GM12864 (cell line): ENCODE data around the gene TMED3.
A peak's percentile ranks its signal among the peaks of the same experiment; 100 is the strongest.

Experiments
- DNase-seq: peaks from one replicate; pipeline ENCODE4 v3.0.0-alpha.2; 2011; ENCODE audit warnings: low read depth
- H3K4me3 ChIP-seq: 2 replicates; pipeline ENCODE4 v1.5.1; 2011; ENCODE audit warnings: mild to moderate bottlenecking, low read depth, low read length, control low read depth
- TF ChIP-seq, protein P1 (sequence below): IDR thresholded peaks from 2 replicates; pipeline ENCODE4 v1.5.1; 2011; ENCODE audit warnings: low read depth, mild to moderate bottlenecking, moderate library complexity, low read length, control low read depth, inconsistent platforms; ENCODE audit errors: missing control alignments

The TMED3 gene

DNA sequence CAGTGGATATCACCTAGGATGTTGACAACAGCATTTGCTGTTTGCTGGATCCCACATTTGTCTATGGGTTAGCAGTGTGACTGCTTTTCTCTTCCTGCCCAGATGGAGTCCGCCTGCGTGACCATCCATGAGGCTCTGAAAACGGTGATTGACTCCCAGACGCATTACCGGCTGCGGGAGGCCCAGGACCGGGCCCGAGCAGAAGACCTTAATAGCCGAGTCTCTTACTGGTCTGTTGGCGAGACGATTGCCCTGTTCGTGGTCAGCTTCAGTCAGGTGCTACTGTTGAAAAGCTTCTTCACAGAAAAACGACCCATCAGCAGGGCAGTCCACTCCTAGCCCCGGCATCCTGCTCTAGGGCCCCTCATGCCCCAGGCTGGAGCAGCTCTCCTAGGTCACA, 11.0 kb downstream of the TMED3 start:
- DNase-seq = no peak
- no peak overlapping the region for H3K4me3 ChIP-seq
- TF ChIP-seq, protein P1, sequence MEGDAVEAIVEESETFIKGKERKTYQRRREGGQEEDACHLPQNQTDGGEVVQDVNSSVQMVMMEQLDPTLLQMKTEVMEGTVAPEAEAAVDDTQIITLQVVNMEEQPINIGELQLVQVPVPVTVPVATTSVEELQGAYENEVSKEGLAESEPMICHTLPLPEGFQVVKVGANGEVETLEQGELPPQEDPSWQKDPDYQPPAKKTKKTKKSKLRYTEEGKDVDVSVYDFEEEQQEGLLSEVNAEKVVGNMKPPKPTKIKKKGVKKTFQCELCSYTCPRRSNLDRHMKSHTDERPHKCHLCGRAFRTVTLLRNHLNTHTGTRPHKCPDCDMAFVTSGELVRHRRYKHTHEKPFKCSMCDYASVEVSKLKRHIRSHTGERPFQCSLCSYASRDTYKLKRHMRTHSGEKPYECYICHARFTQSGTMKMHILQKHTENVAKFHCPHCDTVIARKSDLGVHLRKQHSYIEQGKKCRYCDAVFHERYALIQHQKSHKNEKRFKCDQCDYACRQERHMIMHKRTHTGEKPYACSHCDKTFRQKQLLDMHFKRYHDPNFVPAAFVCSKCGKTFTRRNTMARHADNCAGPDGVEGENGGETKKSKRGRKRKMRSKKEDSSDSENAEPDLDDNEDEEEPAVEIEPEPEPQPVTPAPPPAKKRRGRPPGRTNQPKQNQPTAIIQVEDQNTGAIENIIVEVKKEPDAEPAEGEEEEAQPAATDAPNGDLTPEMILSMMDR = no peak

DNA sequence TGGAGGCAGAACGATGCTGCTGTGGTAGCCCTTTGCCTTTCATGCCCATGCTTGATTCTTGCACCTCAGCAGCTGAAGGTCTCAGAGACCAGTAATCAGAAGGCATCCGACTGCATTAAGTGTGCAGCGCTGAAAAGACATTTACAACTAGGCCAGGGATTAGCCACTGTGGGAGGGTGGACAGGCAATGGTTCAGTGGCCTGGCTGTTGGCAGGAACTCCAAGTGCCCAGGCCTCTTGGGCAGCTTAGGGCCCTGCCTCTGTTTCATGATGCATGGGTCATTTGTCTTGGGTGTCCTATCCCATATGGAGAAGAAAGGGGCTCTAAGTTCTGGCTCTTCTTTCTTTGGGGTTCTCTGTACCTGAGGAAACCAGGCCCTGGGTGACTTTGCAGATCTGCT, 11.4 kb downstream of the TMED3 start:
- H3K4me3 ChIP-seq = no peak overlapping the region
- TF ChIP-seq, protein P1 = no peak
- no peak for DNase-seq

DNA sequence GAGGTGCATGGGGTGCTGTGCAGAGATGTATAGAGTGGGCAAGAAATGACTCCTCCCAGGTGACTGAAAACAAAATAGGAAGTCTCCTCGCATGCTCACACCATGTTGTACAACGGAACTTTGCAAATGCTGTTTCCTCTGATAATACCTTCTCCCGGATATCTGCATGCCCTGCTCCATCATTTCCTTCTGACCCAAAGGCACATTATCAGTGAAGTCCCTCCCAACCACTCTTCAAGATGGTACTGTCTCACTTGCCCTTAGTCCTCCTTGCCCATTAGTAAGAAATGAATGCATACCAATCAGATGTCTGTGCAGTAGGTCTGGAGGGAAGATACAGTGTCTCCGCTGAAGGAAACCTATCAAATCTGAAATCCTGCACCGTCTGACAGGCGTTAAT, 12.0 kb downstream of the TMED3 start:
- TF ChIP-seq, protein P1 = no peak
- no peak overlapping the region for H3K4me3 ChIP-seq
- DNase-seq = no peak

DNA sequence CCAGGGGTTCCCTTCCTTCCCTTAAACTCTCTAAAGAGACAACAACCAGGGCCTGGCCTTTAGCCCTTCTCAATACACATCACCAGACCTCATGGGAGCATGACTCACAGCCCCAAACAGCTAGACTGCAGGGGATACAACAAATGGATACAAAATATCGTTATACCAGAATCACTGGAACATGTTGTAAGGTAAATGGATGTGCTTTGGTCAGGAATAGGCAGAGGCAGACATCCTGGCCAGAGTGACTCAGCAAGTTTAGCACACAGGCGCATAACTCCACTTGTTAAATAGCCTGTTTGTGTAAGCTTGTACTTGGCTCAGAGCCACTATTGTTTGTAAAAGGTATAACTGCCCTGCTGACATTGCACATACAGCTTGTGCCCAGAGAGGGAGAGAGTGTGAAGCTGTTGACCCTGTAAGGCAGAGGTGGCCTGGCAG, 18.3 kb downstream of the TMED3 start:
- no peak for DNase-seq
- TF ChIP-seq, protein P1 = no peak

DNA sequence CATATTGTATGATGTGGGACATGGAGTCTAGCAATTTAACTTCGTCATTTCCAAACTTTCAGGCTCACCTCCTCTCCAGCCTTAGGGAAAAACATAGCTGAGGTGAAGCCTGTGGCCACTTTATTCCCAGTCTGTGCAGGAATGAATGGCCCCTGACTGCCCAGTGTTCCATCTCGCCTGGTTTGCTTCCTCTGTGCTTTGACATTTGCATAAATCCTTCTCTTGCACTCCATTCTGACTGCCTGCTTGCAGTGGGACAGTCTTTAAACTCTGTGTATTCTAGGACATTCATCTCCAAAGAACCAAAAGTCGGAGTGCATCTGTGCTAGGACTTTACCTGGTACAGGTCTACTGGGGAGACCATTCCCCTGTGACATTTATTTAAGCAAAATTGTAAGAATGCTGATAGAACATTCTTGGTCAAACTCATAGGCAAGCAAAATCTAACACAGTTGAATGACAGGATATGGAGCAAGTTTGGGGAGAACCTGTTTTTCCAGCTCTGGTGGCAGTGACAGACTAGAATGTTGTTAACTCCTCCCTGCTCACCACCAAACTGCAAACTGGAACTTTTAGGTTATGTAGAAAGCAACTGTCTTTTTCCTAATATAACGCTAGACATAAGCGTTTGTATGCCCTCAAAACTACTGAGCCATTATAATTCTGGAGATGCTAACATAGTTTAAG, 22.1 kb downstream of the TMED3 start:
- TF ChIP-seq, protein P1 = no peak
- DNase-seq = no peak
- no peak overlapping the region for H3K4me3 ChIP-seq

More for the DNA sequence above, 18.3 kb downstream of the TMED3 start:
- no peak overlapping the region for H3K4me3 ChIP-seq

DNA sequence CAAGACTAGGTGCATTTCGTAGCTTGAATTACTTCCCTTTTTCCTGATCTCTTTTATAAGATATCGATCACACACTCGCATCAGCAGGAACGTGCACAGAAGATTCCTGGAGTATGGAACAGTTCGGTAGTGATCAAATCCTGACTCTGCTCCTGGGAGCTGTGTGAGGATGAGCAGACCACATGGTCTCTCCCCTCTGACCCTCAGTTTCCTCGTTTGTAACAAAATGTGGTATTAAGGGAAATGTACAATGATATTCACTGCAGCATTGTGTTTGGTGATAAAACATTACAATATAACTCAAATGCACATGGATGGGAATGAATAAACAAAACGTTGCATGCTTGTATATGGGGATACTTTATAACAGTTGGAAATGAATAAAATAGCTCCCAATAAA, 26.7 kb downstream of the TMED3 start:
- no peak for DNase-seq
- TF ChIP-seq, protein P1 = no peak
- no peak overlapping the region for H3K4me3 ChIP-seq

DNA sequence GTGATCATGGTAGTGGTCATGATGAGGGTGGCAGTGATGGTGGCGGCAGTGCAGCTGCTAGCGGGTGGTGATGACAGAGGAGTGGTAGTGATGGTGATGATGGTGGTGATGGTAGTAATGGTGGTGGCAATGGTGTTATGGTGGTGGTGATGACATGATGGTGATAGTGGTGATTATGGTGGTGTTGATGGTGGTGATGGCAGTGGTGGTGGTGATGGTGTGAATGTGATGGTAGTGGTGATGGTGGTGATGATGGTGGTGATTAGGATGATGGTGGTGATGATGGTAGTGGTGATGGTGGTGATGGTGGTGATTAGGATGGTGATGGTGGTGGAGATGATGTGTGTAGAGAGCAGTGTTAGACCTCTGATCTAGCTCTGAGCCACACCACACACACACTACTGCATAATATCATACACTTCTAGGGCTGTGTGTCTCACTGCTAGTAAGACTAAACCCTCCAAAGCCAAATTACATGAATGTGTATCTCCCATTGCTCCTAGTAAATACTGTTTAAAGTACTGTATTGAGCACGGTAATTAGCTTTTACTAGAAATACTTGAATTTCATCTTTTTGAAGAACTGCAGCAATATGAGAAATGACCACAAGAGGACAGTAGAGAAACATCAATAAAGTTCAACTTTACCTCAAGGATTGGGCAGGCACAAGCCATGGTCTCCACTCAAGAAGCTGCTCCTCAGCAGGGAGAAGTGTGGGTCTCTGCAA, 28.8 kb downstream of the TMED3 start:
- peak; percentile 15 for DNase-seq
- H3K4me3 ChIP-seq = no peak overlapping the region
- TF ChIP-seq, protein P1 = peak; percentile 86
